Tibial artery (tissue), 4 donors: Measurements from ENCODE around the gene WDPCP.

Experiments used
- DNase-seq, 2 donors: peaks; one replicate each; pipeline ENCODE4 v3.0.0-alpha.2; 2019
- H3K27ac ChIP-seq, 2 donors: fragments of 200-600 bp; sonication (generic) in 1 of 2; 1 replicate in 1 of 2; 2 replicates in 1 of 2; pipeline ENCODE4 v1.5.1; 2018 to 2019; ENCODE audit warnings: mild to moderate bottlenecking in 1 of 2
- H3K27me3 ChIP-seq, 2 donors: fragments of 200-600 bp; sonication (generic) in 1 of 2; one replicate each; pipeline versions ENCODE4 v1.5.1 to v1.6.0; 2016 to 2019
- H3K36me3 ChIP-seq, 3 donors: fragments of 200-600 bp; sonication (generic) in 2 of 3; one replicate each; pipeline ENCODE4 v1.5.1; 2016 to 2019; ENCODE audit warnings: mild to moderate bottlenecking in 2 of 3
- H3K4me1 ChIP-seq, 4 donors: fragments of 200-600 bp; sonication (generic) in 2 of 4; 1 replicate in 3 of 4; 2 replicates in 1 of 4; pipeline ENCODE4 v1.5.1; 2016 to 2019
- H3K4me3 ChIP-seq, 2 donors: fragments of 200-600 bp; sonication (generic) in 1 of 2; 1 replicate in 1 of 2; 2 replicates in 1 of 2; pipeline ENCODE4 v1.5.1; 2018 to 2019; ENCODE audit warnings: mild to moderate bottlenecking in 2 of 2
- H3K9me3 ChIP-seq, 3 donors: fragments of 200-600 bp; sonication (generic) in 1 of 3; one replicate each; pipeline ENCODE4 v1.5.1; 2016 to 2019
- CTCF ChIP-seq, 2 experiments: fragments of 200-600 bp in 1 of 2; fragments of 450-650 bp in 1 of 2; IDR thresholded peaks; one replicate each; pipeline ENCODE4 v1.5.1; 2017 to 2019; ENCODE audit warnings: antibody characterized with exemption in 2 of 2, mild to moderate bottlenecking in 1 of 2, moderate library complexity in 1 of 2
- intact Hi-C: fragments of 100-400 bp; cut with DNase I; formaldehyde crosslinking; loops from one replicate; pipeline ENCODE4 v1.15.0; 2023; ENCODE audit warnings: low total_unique reads

The WDPCP gene

GRCh38 chr2:63596401-63596883 lies 8.2 kb upstream of the WDPCP start:
- H3K9me3 ChIP-seq: no peaks in the 10 kb centered on the region
- intact Hi-C loops: no loop called here
- H3K27me3 ChIP-seq: no peaks in the 10 kb centered on the region
- H3K4me1 ChIP-seq: peaks cover 0 to 4% (median under 1%) of the 10 kb centered on the region in 4 donors
- H3K27ac ChIP-seq: no peak overlapping the region
- no peak overlapping the region for H3K4me3 ChIP-seq
- no peak for TF ChIP-seq CTCF (IDR thresholded peaks at IDR 0.05)
- H3K36me3 ChIP-seq: peaks cover 19 to 48% (median 45%) of the 10 kb centered on the region in 3 donors
- DNase-seq: no peak

GRCh38 chr2:63594660-63595059 lies 6.4 kb upstream of the WDPCP start:
- TF ChIP-seq CTCF (IDR thresholded peaks at IDR 0.05): no peak
- no peak for DNase-seq
- Histone ChIP-seq H3K9me3 (no peaks in the 10 kb centered on the region), H3K36me3 (peaks cover 12 to 31% (median 27%) of the 10 kb centered on the region in 3 donors), H3K27me3 (no peaks in the 10 kb centered on the region), H3K27ac (no peak overlapping the region), H3K4me3 (no peak overlapping the region), H3K4me1 (peaks cover 0 to 22% (median 16%) of the 10 kb centered on the region in 4 donors)
- intact Hi-C loops: no loop called here

GRCh38 chr2:63591566-63592175 lies 3.4 kb upstream of the WDPCP start:
- intact Hi-C loops: no loop called here
- TF ChIP-seq CTCF (IDR thresholded peaks at IDR 0.05): no peak
- DNase-seq: no peak
- H3K4me3 ChIP-seq: no peak overlapping the region
- H3K27me3 ChIP-seq: no peaks in the 10 kb centered on the region
- no peak overlapping the region for H3K27ac ChIP-seq
- peaks cover 12 to 19% (median 19%) of the 10 kb centered on the region in 3 donors for H3K36me3 ChIP-seq
- peaks cover 0 to 34% (median 25%) of the 10 kb centered on the region in 4 donors for H3K4me1 ChIP-seq
- H3K9me3 ChIP-seq: no peaks in the 10 kb centered on the region

- peaks cover 0 to 39% (median 27%) of the 10 kb centered on the region in 4 donors for H3K4me1 ChIP-seq
- no peak overlapping the region for H3K27ac ChIP-seq
- intact Hi-C loops: no loop called here
These were observed 2.5 kb upstream of the WDPCP start for GRCh38 chr2:63590626-63591408.

More at GRCh38 chr2:63590626-63591408, 2.5 kb upstream of the WDPCP start:
- no peak for TF ChIP-seq CTCF (IDR thresholded peaks at IDR 0.05)
- no peaks in the 10 kb centered on the region for H3K27me3 ChIP-seq
- H3K9me3 ChIP-seq: no peaks in the 10 kb centered on the region
- H3K4me3 ChIP-seq: peak overlapping the region in 1 of 2 donors; percentile 71
- DNase-seq: peak in 1 of 2 donors; percentile 41
- H3K36me3 ChIP-seq: peaks cover 12 to 14% (median 12%) of the 10 kb centered on the region in 3 donors
